Measurements from ENCODE around the gene LPP.

- TF ChIP-seq POLR2AphosphoS5 (IDR thresholded peaks at IDR 0.05; ENCODE audit: borderline replicate concordance, low read depth, low read length) (no peak), EZH2 (IDR thresholded peaks at IDR 0.05) (no peak)
Measured at GRCh38 chr3:188649521-188649920, 495.6 kb downstream of the LPP start.

All from SK-N-MC (cell line).